Stimulated activated CD4-positive, alpha-beta T cell treated with anti-CD3 and anti-CD28 coated beads, Interleukin-12 subunit alpha, Interleukin-12 subunit beta, amount 100 ng/mL, for 4 hours (primary cell): ENCODE measurements around the gene KRTAP19-2.
"Not testable (repeated sequence)": the region's sequence is repeated elsewhere in the genome, so short reads cannot be mapped to it uniquely, and the experiment has no call there.

Experiments
- DNase-seq: peaks from one replicate; pipeline ENCODE4 v3.0.0-alpha.2; 2020

The KRTAP19-2 gene

DNA sequence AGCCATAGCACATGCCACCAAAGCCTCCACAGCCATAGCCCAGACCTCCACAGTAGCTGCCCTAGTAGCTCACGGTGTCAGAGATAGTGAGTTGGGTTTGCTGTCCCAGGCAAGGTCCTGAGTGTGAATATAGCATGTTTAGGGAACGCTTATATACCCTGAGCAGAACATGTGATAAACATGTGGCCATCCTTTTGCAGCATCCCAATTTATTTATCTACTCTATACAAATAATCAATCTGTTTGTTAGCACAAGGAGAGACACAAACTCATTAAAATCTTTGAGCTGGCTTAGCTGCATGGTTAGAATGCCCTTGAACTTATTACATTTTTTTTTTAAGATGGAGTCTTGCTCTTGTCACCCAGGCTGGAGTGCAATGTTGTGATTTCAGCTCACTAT is at the start of gene KRTAP19-2:
Gene KRTAP19-2, minus strand, starts transcription at position 101 of the 400 bp plus-strand sequence. Its CDS starts 88 bp downstream, at position 13.
- DNase-seq, result no peak

DNA sequence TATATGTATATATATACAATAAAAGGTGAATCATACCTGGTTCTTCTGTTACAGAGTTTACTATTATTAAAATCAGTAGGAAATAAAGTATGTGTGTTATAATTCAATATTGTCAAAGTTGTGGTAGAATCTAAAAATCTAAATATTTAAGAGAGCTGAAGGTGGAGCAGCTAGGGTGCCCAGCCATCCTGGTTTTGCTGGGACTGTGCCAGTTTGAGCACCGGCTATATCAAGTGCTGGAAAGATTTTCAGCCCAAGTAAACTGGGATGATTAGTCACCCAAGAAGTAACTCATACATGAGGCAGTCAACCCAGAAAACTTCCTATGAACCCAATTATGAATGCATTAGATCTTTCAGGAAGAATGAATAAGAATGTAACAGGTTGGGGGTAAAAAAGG is 31.6 kb upstream of the KRTAP19-2 start:
- DNase-seq, result no peak

GRCh38 chr21:30515681-30516080 is 28.4 kb upstream of the KRTAP19-2 start:
- DNase-seq, result no peak

- DNase-seq, result not testable (repeated sequence)
Observed at GRCh38 chr21:30505621-30506205, 18.5 kb upstream of the KRTAP19-2 start.

DNA sequence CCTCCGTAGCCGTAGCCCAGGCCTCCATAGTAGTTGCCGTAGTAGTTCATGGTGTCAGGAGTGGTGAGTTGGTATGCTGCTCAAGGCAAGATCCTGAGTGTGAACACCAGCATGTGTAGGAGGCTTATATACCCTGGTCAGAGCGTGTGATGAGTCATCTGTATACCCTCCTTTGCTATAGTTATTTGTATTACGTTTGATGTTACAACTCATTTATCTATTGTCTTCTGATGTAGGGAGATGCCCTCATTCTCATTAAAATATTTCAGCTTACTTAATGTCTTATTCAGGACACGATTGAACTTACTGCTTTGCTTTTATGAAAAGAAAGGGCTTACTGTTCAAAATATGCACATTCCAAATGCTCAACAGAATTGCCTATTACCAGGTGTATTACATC is 14.8 kb upstream of the KRTAP19-2 start, which contains the start of gene KRTAP19-5:
Gene KRTAP19-5, minus strand, starts transcription at position 101 of the 400 bp plus-strand sequence. Its CDS starts 51 bp downstream, at position 50.
- DNase-seq, result no peak

DNA sequence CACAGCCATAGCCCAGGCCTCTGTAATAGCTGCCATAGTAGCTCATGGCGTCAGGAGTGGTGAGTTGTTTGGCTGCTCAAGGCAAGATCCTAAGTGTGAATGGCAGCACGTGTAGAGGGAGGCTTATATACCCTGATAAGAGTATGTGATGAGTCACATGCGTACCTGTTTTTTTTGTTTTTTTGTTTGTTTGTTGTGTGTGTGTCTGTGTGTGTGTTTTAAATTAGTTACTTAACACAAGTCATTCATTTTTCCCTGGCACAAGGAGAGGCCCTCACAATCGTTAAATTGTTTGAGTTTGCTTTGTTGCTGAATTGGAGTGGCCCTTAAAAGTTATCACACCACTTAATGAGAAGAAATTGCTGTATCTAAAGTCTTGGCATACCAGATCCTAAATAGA is 9.8 kb upstream of the KRTAP19-2 start, which contains the start of gene KRTAP19-4:
Gene KRTAP19-4, minus strand, starts transcription at position 101 of the 400 bp plus-strand sequence. Its CDS starts 55 bp downstream, at position 46.
- DNase-seq, result no peak

DNA sequence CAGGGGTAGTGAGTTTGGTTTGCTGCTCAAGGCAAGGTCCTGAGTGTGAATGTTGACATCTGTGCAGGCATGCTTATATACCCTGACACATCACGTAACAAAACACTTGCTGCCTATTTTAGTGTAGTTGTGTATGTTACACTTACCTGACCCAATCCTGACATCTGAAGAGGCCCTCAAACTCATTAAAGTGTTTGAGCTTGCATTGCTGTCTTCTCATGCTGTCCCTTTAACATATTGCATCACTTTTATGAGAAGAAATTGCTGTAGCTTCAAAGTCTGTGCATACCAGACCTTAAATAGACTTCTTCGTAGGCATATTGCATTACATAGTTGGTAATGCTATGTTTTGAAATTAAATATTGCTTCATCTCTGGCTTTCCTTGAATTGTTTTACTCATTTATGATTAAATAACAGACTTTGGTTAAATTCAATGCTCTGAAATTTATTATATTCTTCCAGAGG is 4.8 kb upstream of the KRTAP19-2 start, which contains the start of gene KRTAP19-3:
Gene KRTAP19-3, minus strand, starts transcription at position 51 of the 466 bp plus-strand sequence. CDS start 56 bp downstream, outside the sequence.
- DNase-seq, result no peak

DNA sequence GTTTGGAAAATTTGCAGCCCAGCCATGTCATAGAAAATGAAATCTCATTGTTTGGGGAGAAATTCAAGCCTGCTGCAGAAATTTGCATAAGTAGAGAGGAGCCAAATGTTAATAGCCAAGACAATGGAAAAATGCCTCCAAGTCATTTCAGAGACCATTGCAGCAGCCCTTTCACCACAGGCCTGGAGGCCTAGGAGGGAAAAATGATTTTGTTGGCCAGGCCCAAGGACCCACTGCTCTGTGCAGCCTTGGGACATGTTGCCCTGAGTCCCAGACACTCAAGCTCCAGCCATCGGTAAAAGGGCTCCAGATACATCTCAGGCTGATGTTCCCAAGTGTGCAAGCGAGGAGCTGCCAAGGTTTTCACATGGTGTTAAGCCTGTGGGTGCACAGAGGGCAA is 1.1 kb downstream of the KRTAP19-2 start:
- DNase-seq, result no peak

GRCh38 chr21:30482130-30482529 is 5.1 kb downstream of the KRTAP19-2 start:
- DNase-seq, result no peak

DNA sequence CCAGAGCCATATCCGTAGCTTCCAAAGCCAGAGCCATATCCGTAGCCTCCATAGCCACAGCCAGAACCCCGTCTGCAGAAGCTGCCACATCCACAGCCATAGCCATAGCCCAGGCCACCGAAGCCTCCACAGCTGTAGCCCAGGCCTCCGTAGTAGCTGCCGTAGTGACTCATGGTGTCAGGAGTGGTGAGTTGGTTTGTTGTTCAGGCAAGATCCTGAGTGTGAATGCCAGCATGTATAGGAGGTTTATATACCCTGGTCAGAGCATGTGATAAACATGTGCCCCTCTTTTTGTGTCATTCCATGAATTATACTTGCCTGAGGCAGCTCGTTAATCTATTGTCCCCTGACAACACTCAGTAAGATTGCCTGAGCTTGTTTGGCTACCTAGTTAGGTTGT is 7.1 kb downstream of the KRTAP19-2 start, which contains the start of gene KRTAP19-1:
Gene KRTAP19-1, minus strand, starts transcription at position 223 of the 400 bp plus-strand sequence. Its CDS starts 50 bp downstream, at position 173.
- DNase-seq, result no peak

- no peak for DNase-seq
Observed at GRCh38 chr21:30479259-30479658, 8.0 kb downstream of the KRTAP19-2 start.

GRCh38 chr21:30478004-30478403 is 9.2 kb downstream of the KRTAP19-2 start:
- DNase-seq, result no peak

DNA sequence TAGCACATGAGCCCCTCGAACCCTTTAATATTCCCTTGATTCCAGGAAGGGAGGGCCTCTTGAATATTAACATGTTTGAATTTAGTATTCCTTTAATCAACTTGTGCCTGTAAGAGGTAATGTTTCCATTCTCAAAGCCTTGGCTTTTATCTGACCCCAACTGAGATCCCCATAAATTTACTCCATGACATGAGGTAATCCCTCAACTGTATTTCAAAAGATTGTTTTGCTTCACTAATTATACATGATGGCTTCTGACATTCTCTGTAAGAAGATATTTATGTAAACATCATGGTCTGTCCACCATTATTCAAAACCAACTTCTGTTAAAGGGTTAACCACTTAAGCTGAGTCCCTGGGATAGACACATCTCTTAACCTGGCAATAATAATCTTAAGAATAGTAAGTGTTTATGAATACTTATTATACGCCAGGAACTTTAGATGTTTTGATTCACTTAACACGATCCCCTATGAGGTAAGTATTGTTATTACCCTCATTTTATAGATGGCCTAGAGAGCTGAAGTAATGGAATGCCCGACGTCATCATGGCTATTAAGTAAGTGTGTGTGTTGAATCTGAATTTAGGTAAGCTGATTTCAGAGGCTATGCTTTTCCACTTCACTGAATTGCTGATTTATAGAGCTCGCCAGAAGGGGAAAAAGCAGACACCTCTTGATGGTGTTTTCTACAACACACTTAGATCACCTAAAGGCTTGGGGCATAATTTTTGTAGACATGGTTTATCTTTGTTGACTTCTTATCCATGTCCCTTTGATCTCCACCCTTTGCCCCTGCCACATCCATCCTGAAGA is 18.1 kb downstream of the KRTAP19-2 start:
- no peak for DNase-seq

DNA sequence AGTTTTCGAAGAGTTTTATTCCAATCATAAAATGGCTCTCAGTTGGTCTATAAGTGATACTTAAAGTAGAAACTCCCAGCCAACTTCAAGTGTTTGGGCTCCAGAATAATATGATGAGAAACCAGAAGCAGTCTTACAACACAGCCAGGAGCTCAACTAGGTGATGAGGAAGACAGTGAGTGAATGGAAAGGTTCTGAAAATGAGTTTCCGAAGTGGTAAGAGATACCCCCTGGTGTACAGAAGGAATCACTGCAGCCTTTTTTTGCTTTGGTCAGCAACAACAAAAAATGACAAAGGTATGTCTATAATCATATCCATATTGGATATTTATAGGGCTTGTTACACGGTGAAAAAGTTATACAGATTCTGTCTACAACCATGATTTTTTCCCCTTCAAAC is 23.5 kb downstream of the KRTAP19-2 start:
- no peak for DNase-seq

DNA sequence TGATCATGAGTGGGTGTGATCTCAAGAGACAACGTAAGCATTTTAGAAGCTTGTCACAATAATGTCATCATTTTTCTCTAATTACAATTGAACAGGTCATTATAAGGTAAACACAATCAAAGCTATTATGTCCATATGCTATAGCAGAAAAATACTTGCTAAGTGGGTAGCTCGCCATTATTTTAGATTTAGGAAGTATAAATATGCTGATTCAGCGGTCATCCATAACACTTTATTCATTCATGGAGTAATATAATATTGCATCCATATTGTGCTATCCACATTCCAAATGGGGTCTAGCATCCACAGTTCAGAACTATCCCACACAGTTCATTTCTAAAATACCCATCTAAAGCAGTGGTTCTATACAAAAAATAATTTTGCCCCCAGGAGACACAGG is 38.7 kb downstream of the KRTAP19-2 start:
- no peak for DNase-seq

GRCh38 chr21:30447056-30447455 is 40.2 kb downstream of the KRTAP19-2 start:
- no peak for DNase-seq

- DNase-seq, result no peak
Observed at GRCh38 chr21:30444204-30444603, 43.0 kb downstream of the KRTAP19-2 start.

- no peak for DNase-seq
Observed at GRCh38 chr21:30443226-30443625, 44.0 kb downstream of the KRTAP19-2 start.

- DNase-seq, result no peak
Observed at GRCh38 chr21:30439975-30440374, 47.3 kb downstream of the KRTAP19-2 start, which contains the start of gene KRTAP15-1. TSS of gene KRTAP15-1 (plus strand) at chr21:30440275. CDS start at chr21:30440328, 53 bp downstream.
